CD4-positive, alpha-beta T cell treated with Interferon gamma for 1 hour (primary cell): Measurements from ENCODE around the gene CPNE7.

Experiments
- DNase-seq: peaks from one replicate; pipeline ENCODE4 v3.0.0-alpha.2; 2020

Gene CPNE7

GRCh38 chr16:89575247-89576152 is at the start of gene CPNE7:
Gene CPNE7 (plus strand): TSS chr16:89575758. CDS start chr16:89575898, 140 bp downstream.
- no peak for DNase-seq

GRCh38 chr16:89529097-89529496 is 46.5 kb upstream of the CPNE7 start:
- no peak for DNase-seq

- no peak for DNase-seq
These were observed 44.9 kb upstream of the CPNE7 start for GRCh38 chr16:89530401-89531381.

GRCh38 chr16:89531821-89532526 is 43.6 kb upstream of the CPNE7 start:
- no peak for DNase-seq

GRCh38 chr16:89534252-89534756 is 41.3 kb upstream of the CPNE7 start:
- peak; percentile 68 for DNase-seq

GRCh38 chr16:89536371-89536770 is 39.2 kb upstream of the CPNE7 start:
- no peak for DNase-seq

- DNase-seq, result no peak
These were observed 38.5 kb upstream of the CPNE7 start for GRCh38 chr16:89536886-89537548.

GRCh38 chr16:89537549-89537925 is 38.0 kb upstream of the CPNE7 start:
- DNase-seq, result no peak

- DNase-seq, result no peak
These were observed 37.3 kb upstream of the CPNE7 start for GRCh38 chr16:89538286-89538685.

- DNase-seq, result no peak
These were observed 35.0 kb upstream of the CPNE7 start for GRCh38 chr16:89540557-89540956.

- no peak for DNase-seq
These were observed 33.8 kb upstream of the CPNE7 start for GRCh38 chr16:89541792-89542191.

GRCh38 chr16:89544113-89544512 is 31.4 kb upstream of the CPNE7 start:
- no peak for DNase-seq

- DNase-seq, result no peak
These were observed 30.9 kb upstream of the CPNE7 start for GRCh38 chr16:89544713-89545043.

GRCh38 chr16:89545044-89545830 is 30.3 kb upstream of the CPNE7 start:
- no peak for DNase-seq

GRCh38 chr16:89545831-89546574 is 29.6 kb upstream of the CPNE7 start:
- DNase-seq, result no peak

GRCh38 chr16:89546781-89547180 is 28.8 kb upstream of the CPNE7 start:
- DNase-seq, result no peak

GRCh38 chr16:89547291-89547690 is 28.3 kb upstream of the CPNE7 start:
- no peak for DNase-seq

- DNase-seq, result no peak
These were observed 27.7 kb upstream of the CPNE7 start for GRCh38 chr16:89547860-89548259.

- DNase-seq, result no peak
These were observed 27.1 kb upstream of the CPNE7 start for GRCh38 chr16:89548344-89549006.
